H9 (cell line): ENCODE results near the gene PHEX. TPM values are rescaled to one million over a fixed set of nuclear protein-coding genes. Genes with fewer than 3 reads are reported as not detected.

Source experiments
- DNase-seq: peaks from one replicate; pipeline ENCODE4 v3.0.0-alpha.2; 2017
- H2AFZ ChIP-seq: one replicate; pipeline ENCODE4 v1.6.1; 2013; ENCODE audit warnings: mild to moderate bottlenecking, low read length, control low read depth, moderate library complexity
- H2AK5ac ChIP-seq: 2 replicates; pipeline ENCODE4 v1.6.1; 2013; ENCODE audit warnings: low read length, control low read depth, mixed read lengths; ENCODE audit not compliant: insufficient read length
- H2BK120ac ChIP-seq: one replicate; pipeline ENCODE4 v1.6.1; 2013; ENCODE audit warnings: low read depth, mild to moderate bottlenecking, low read length, control low read depth, inconsistent platforms; ENCODE audit not compliant: poor library complexity, severe bottlenecking
- H2BK12ac ChIP-seq: 2 replicates; pipeline ENCODE4 v1.6.1; 2013; ENCODE audit warnings: low read length, control low read depth, mixed read lengths, low read depth; ENCODE audit not compliant: insufficient read length
- H2BK15ac ChIP-seq: 2 replicates; pipeline ENCODE4 v1.6.1; 2013; ENCODE audit warnings: low read depth, low read length, control low read depth
- H2BK20ac ChIP-seq: one replicate; pipeline ENCODE4 v1.6.1; 2013; ENCODE audit warnings: low read depth, mild to moderate bottlenecking, low read length, control low read depth, inconsistent platforms; ENCODE audit not compliant: poor library complexity, severe bottlenecking
- H2BK5ac ChIP-seq: 2 replicates; pipeline ENCODE4 v1.6.1; 2013; ENCODE audit warnings: low read length, control low read depth, mixed read lengths; ENCODE audit not compliant: insufficient read length
- H3K14ac ChIP-seq: 2 replicates; pipeline ENCODE4 v1.6.1; 2013; ENCODE audit warnings: low read length, control low read depth; ENCODE audit not compliant: insufficient read depth
- H3K18ac ChIP-seq: 2 replicates; pipeline ENCODE4 v1.6.1; 2013; ENCODE audit warnings: low read depth, mild to moderate bottlenecking, mixed read lengths, low read length, control low read depth; ENCODE audit not compliant: insufficient read length
- H3K23ac ChIP-seq: 2 replicates; pipeline ENCODE4 v1.6.1; 2013; ENCODE audit warnings: low read length, control low read depth, mixed read lengths, low read depth; ENCODE audit not compliant: insufficient read length
- H3K23me2 ChIP-seq: 2 replicates; pipeline ENCODE4 v1.6.1; 2013; ENCODE audit warnings: low read depth, mild to moderate bottlenecking, mixed read lengths, low read length, control low read depth; ENCODE audit not compliant: insufficient read length, poor library complexity, severe bottlenecking
- H3K27ac ChIP-seq: 2 replicates; pipeline ENCODE4 v1.5.1; 2013; ENCODE audit warnings: low read length, control low read depth, mixed read lengths, low read depth; ENCODE audit not compliant: insufficient read length
- H3K27me3 ChIP-seq: 2 replicates; pipeline ENCODE4 v1.6.1; 2013; ENCODE audit warnings: low read length, control low read depth, inconsistent platforms; ENCODE audit not compliant: insufficient read depth
- H3K4ac ChIP-seq: 2 replicates; pipeline ENCODE4 v1.6.1; 2013; ENCODE audit warnings: low read depth, mild to moderate bottlenecking, control low read depth, inconsistent platforms, low read length, moderate library complexity
- H3K4me1 ChIP-seq: 2 replicates; pipeline ENCODE4 v1.6.1; 2013; ENCODE audit warnings: low read length, control low read depth, inconsistent platforms; ENCODE audit not compliant: insufficient read depth
- H3K4me2 ChIP-seq: 2 replicates; pipeline ENCODE4 v1.6.1; 2013; ENCODE audit warnings: low read length, control low read depth, mixed read lengths; ENCODE audit not compliant: insufficient read length, insufficient read depth
- H3K56ac ChIP-seq: 2 replicates; pipeline ENCODE4 v1.6.1; 2013; ENCODE audit warnings: low read depth, mild to moderate bottlenecking, mixed read lengths, low read length, control low read depth; ENCODE audit not compliant: insufficient read length
- H3K79me1 ChIP-seq: 2 replicates; pipeline ENCODE4 v1.6.1; 2013; ENCODE audit warnings: low read depth, mild to moderate bottlenecking, moderate library complexity, low read length, control low read depth, inconsistent platforms; ENCODE audit not compliant: insufficient read depth, poor library complexity, severe bottlenecking
- H3K79me2 ChIP-seq: 2 replicates; pipeline ENCODE4 v1.6.1; 2013; ENCODE audit warnings: low read length, control low read depth, inconsistent platforms; ENCODE audit not compliant: insufficient read depth
- H3K9ac ChIP-seq: 2 replicates; pipeline ENCODE4 v1.6.1; 2013; ENCODE audit warnings: low read length, control low read depth, mixed read lengths; ENCODE audit not compliant: insufficient read length; ENCODE audit errors: extremely low read depth
- H3K9me3 ChIP-seq: one replicate; pipeline ENCODE4 v1.6.1; 2013; ENCODE audit warnings: low read depth, low read length, inconsistent platforms; ENCODE audit not compliant: control insufficient read depth
- H3T11ph ChIP-seq: one replicate; pipeline ENCODE4 v1.6.1; 2013; ENCODE audit warnings: mild to moderate bottlenecking, low read length, control low read depth, inconsistent platforms
- H4K20me1 ChIP-seq: one replicate; pipeline ENCODE4 v1.6.1; 2013; ENCODE audit not compliant: control insufficient read depth, insufficient read length, insufficient read depth
- H4K5ac ChIP-seq: 2 replicates; pipeline ENCODE4 v1.6.1; 2013; ENCODE audit warnings: low read depth, mild to moderate bottlenecking, mixed read lengths, low read length, control low read depth; ENCODE audit not compliant: insufficient read length
- H4K8ac ChIP-seq: replicated peaks from 2 replicates; pipeline ENCODE4 v1.6.1; 2013; ENCODE audit warnings: low read length, control low read depth, mixed read lengths, low read depth; ENCODE audit not compliant: insufficient read length
- H4K91ac ChIP-seq: 2 replicates; pipeline ENCODE4 v1.6.1; 2013; ENCODE audit warnings: low read depth, mild to moderate bottlenecking, moderate library complexity, mixed read lengths, low read length, control low read depth; ENCODE audit not compliant: insufficient read length
- H3K27ac Mint-ChIP-seq, 3 experiments: 2 replicates in 2 of 3; 3 replicates in 1 of 3; pipeline ENCODE4 v1.8.0; 2020 to 2021; ENCODE audit warnings: mixed read lengths in 3 of 3, mild to moderate bottlenecking in 1 of 3, moderate library complexity in 1 of 3
- H3K27me3 Mint-ChIP-seq: 2 replicates; pipeline ENCODE4 v1.8.0; 2021; ENCODE audit warnings: low read depth, mild to moderate bottlenecking, moderate library complexity, mixed read lengths
- H3K36me3 Mint-ChIP-seq, 3 experiments: 2 replicates in 2 of 3; 3 replicates in 1 of 3; pipeline ENCODE4 v1.8.0; 2020 to 2021; ENCODE audit warnings: low read depth in 3 of 3, mixed read lengths in 3 of 3; ENCODE audit not compliant: insufficient read depth in 1 of 3
- H3K4me1 Mint-ChIP-seq, 2 experiments: 2 replicates each; pipeline ENCODE4 v1.8.0; 2020; ENCODE audit warnings: mixed read lengths in 2 of 2
- H3K4me3 Mint-ChIP-seq, 2 experiments: 2 replicates in 1 of 2; 3 replicates in 1 of 2; pipeline ENCODE4 v1.8.0; 2020 to 2021; ENCODE audit warnings: mild to moderate bottlenecking in 2 of 2, mixed read lengths in 2 of 2, moderate library complexity in 1 of 2
- H3K9me3 Mint-ChIP-seq, 2 experiments: 2 replicates in 1 of 2; 3 replicates in 1 of 2; pipeline ENCODE4 v1.8.0; 2020; ENCODE audit warnings: mild to moderate bottlenecking in 2 of 2, mixed read lengths in 2 of 2, moderate library complexity in 1 of 2
- CTCF ChIP-seq: fragments of 200-600 bp; sonication (generic); conservative IDR thresholded peaks from 3 replicates; pipeline ENCODE4 v1.8.0; 2021; ENCODE audit warnings: antibody characterized with exemption, mild to moderate bottlenecking
- WGBS: extraction: QIAGEN DNeasy Blood & Tissue Kit; methylation state at CpG from one replicate; pipeline ENCODE4 v1.1.7; 2013; ENCODE audit warnings: missing lambda C conversion rate, low lambda C conversion rate, mixed read lengths; ENCODE audit not compliant: insufficient read length; ENCODE audit errors: extremely low coverage; 5-methylcytosine and 5-hydroxymethylcytosine counted together
- total RNA-seq: library from RNA; stranded (reverse); gene quantifications from 2 replicates; pipeline ENCODE4 v1.2.1, GENCODE V29; 2021

Gene PHEX
- total RNA-seq, 1 experiment from 2014 or later: 0.11 TPM

GRCh38 chrX:22069586-22069985, 37.5 kb downstream of the PHEX start:
- Mint-ChIP-seq H3K27me3 (no peaks in the 10 kb centered on the region), H3K9me3 (peaks cover 0 to 37% of the 10 kb centered on the region in 2 experiments; a peak in 3 of 5 replicates), H3K4me3 (no peak overlapping the region), H3K27ac (no peak overlapping the region), H3K36me3 (no peaks in the 10 kb centered on the region), H3K4me1 (peaks cover 11 to 14% of the 10 kb centered on the region in 2 experiments)
- WGBS: no CpG with 5 or more reads among the region's 4 CpGs
- no peaks in the 10 kb centered on the region for H3K79me2 ChIP-seq
- no peak overlapping the region for H2BK20ac ChIP-seq
- no peaks in the 10 kb centered on the region for H4K20me1 ChIP-seq
- H3K23me2 ChIP-seq: no peaks in the 10 kb centered on the region
- no peaks in the 10 kb centered on the region for H3K27me3 ChIP-seq
- no peak overlapping the region for H2BK12ac ChIP-seq
- DNase-seq: no peak
- H2BK5ac ChIP-seq: no peak overlapping the region
- no peaks in the 10 kb centered on the region for H3K4me1 ChIP-seq
- H3K56ac ChIP-seq: no peak overlapping the region
- H4K5ac ChIP-seq: no peak overlapping the region
- TF ChIP-seq CTCF: no peak
- no peak overlapping the region for H3K23ac ChIP-seq
- no peak overlapping the region for H2AFZ ChIP-seq
- no peaks in the 10 kb centered on the region for H3K9me3 ChIP-seq
- H3K4me2 ChIP-seq: no peak overlapping the region
- H3K14ac ChIP-seq: no peak overlapping the region
- no peak overlapping the region for H2BK15ac ChIP-seq
- H2BK120ac ChIP-seq: no peak overlapping the region
- no peak overlapping the region for H2AK5ac ChIP-seq
- no peak overlapping the region for H3K9ac ChIP-seq
- no peak overlapping the region for H3K18ac ChIP-seq
- H3T11ph ChIP-seq: no peak overlapping the region
- H3K4ac ChIP-seq: no peak overlapping the region
- no peaks in the 10 kb centered on the region for H3K79me1 ChIP-seq
- H4K8ac ChIP-seq: no peak overlapping the region
- no peak overlapping the region for H4K91ac ChIP-seq
- no peak overlapping the region for H3K27ac ChIP-seq
